Inflammatory macrophage treated with lipopolysaccharide for 4 hours (primary cell): ENCODE data around the gene PARD6G.

ENCODE experiments used
- DNase-seq: peaks from one replicate; pipeline ENCODE4 v3.0.0-alpha.2; 2020

Gene PARD6G

GRCh38 chr18:80143881-80144280 lies 103.4 kb downstream of the PARD6G start:
- no peak for DNase-seq

- DNase-seq, result no peak
Observed at GRCh38 chr18:80140455-80140985, 106.8 kb downstream of the PARD6G start.

GRCh38 chr18:80137976-80138375 lies 109.3 kb downstream of the PARD6G start:
- no peak for DNase-seq

- no peak for DNase-seq
Observed at GRCh38 chr18:80137137-80137536, 110.2 kb downstream of the PARD6G start.

- DNase-seq, result no peak
Observed at GRCh38 chr18:80136679-80137078, 110.6 kb downstream of the PARD6G start.

GRCh38 chr18:80135136-80135535 lies 112.2 kb downstream of the PARD6G start:
- DNase-seq, result no peak

- DNase-seq, result no peak
Observed at GRCh38 chr18:80133124-80133523, 114.2 kb downstream of the PARD6G start.

- no peak for DNase-seq
Observed at GRCh38 chr18:80132180-80132812, 115.0 kb downstream of the PARD6G start.

GRCh38 chr18:80130555-80130954 lies 116.8 kb downstream of the PARD6G start:
- no peak for DNase-seq

- no peak for DNase-seq
Observed at GRCh38 chr18:80129672-80130367, 117.5 kb downstream of the PARD6G start.

GRCh38 chr18:80127635-80128034 lies 119.7 kb downstream of the PARD6G start:
- no peak for DNase-seq

GRCh38 chr18:80126797-80127196 lies 120.5 kb downstream of the PARD6G start:
- DNase-seq, result no peak

GRCh38 chr18:80124131-80124530 lies 123.2 kb downstream of the PARD6G start:
- DNase-seq, result no peak

GRCh38 chr18:80120932-80121331 lies 126.4 kb downstream of the PARD6G start:
- DNase-seq, result no peak

GRCh38 chr18:80119111-80119510 lies 128.2 kb downstream of the PARD6G start:
- no peak for DNase-seq

GRCh38 chr18:80115035-80115434 lies 132.3 kb downstream of the PARD6G start:
- DNase-seq, result no peak

- DNase-seq, result peak; percentile 13
Observed at GRCh38 chr18:80112624-80113248, 134.6 kb downstream of the PARD6G start.

GRCh38 chr18:80109676-80110078 lies 137.6 kb downstream of the PARD6G start:
- DNase-seq, result peak; percentile 18

- peak; percentile 92 for DNase-seq
Observed at GRCh38 chr18:80108739-80109675, 138.3 kb downstream of the PARD6G start, which contains the start of gene ADNP2. TSS of gene ADNP2 (plus strand) at chr18:80109262. CDS start at chr18:80117543, 8,281 bp downstream.

GRCh38 chr18:80108121-80108536 lies 139.2 kb downstream of the PARD6G start:
- DNase-seq, result no peak

GRCh38 chr18:80107426-80107825 lies 139.9 kb downstream of the PARD6G start:
- DNase-seq, result no peak
